ENCODE measurements around the gene RPF1.

Gene RPF1

GRCh38 chr1:84467298-84467697 is 11.8 kb upstream of the RPF1 start:
- Mint-ChIP-seq H3K4me1 (ENCODE audit: low read depth) (no peaks in the 10 kb centered on the region), H3K4me3 (no peak overlapping the region), H3K9me3 (ENCODE audit: low read depth) (no peaks in the 10 kb centered on the region), H3K27me3 (peaks cover 32% of the 10 kb centered on the region), H3K27ac (no peak overlapping the region), H3K36me3 (peaks cover 3% of the 10 kb centered on the region)

- Mint-ChIP-seq H3K9me3 (ENCODE audit: low read depth) (peaks cover 10% of the 10 kb centered on the region), H3K27me3 (peaks cover 35% of the 10 kb centered on the region), H3K36me3 (peaks cover 24% of the 10 kb centered on the region), H3K4me1 (ENCODE audit: low read depth) (peaks cover 16% of the 10 kb centered on the region), H3K27ac (no peak overlapping the region), H3K4me3 (no peak overlapping the region)
Measured at GRCh38 chr1:84476225-84476624, 2.8 kb upstream of the RPF1 start.

GRCh38 chr1:84479998-84480397 is 932 bp downstream of the RPF1 start:
- peaks cover 40% of the 10 kb centered on the region for H3K4me1 Mint-ChIP-seq (ENCODE audit: low read depth)
- peaks cover 10% of the 10 kb centered on the region for H3K9me3 Mint-ChIP-seq (ENCODE audit: low read depth)
- peaks cover 26% of the 10 kb centered on the region for H3K36me3 Mint-ChIP-seq
- peak overlapping the region; percentile 99 for H3K4me3 Mint-ChIP-seq
- H3K27me3 Mint-ChIP-seq: peaks cover 18% of the 10 kb centered on the region
- H3K27ac Mint-ChIP-seq: peak overlapping the region; percentile 99

- peaks cover 44% of the 10 kb centered on the region for H3K4me1 Mint-ChIP-seq (ENCODE audit: low read depth)
- peaks cover 10% of the 10 kb centered on the region for H3K9me3 Mint-ChIP-seq (ENCODE audit: low read depth)
- no peak overlapping the region for H3K27ac Mint-ChIP-seq
- peak overlapping the region; percentile 99 for H3K4me3 Mint-ChIP-seq
- peaks cover 25% of the 10 kb centered on the region for H3K36me3 Mint-ChIP-seq
- peaks cover 16% of the 10 kb centered on the region for H3K27me3 Mint-ChIP-seq
Measured at GRCh38 chr1:84480650-84481049, 1.6 kb downstream of the RPF1 start.

GRCh38 chr1:84481317-84481716 is 2.3 kb downstream of the RPF1 start:
- peaks cover 27% of the 10 kb centered on the region for H3K36me3 Mint-ChIP-seq
- no peak overlapping the region for H3K27ac Mint-ChIP-seq
- H3K4me1 Mint-ChIP-seq (ENCODE audit: low read depth): peaks cover 50% of the 10 kb centered on the region
- peaks cover 10% of the 10 kb centered on the region for H3K9me3 Mint-ChIP-seq (ENCODE audit: low read depth)
- peaks cover 11% of the 10 kb centered on the region for H3K27me3 Mint-ChIP-seq
- H3K4me3 Mint-ChIP-seq: peak overlapping the region; percentile 48

GRCh38 chr1:84488107-84488506 is 9.0 kb downstream of the RPF1 start:
- no peak overlapping the region for H3K4me3 Mint-ChIP-seq
- H3K4me1 Mint-ChIP-seq (ENCODE audit: low read depth): peaks cover 39% of the 10 kb centered on the region
- no peaks in the 10 kb centered on the region for H3K27me3 Mint-ChIP-seq
- no peak overlapping the region for H3K27ac Mint-ChIP-seq
- peaks cover 18% of the 10 kb centered on the region for H3K36me3 Mint-ChIP-seq
- H3K9me3 Mint-ChIP-seq (ENCODE audit: low read depth): no peaks in the 10 kb centered on the region

- peaks cover 15% of the 10 kb centered on the region for H3K36me3 Mint-ChIP-seq
Measured at GRCh38 chr1:84489766-84490165, 10.7 kb downstream of the RPF1 start.

GRCh38 chr1:84492726-84493125 is 13.7 kb downstream of the RPF1 start:
- Mint-ChIP-seq H3K27ac (no peak overlapping the region), H3K4me1 (ENCODE audit: low read depth) (peaks cover 25% of the 10 kb centered on the region), H3K9me3 (ENCODE audit: low read depth) (no peaks in the 10 kb centered on the region), H3K36me3 (peaks cover 9% of the 10 kb centered on the region), H3K4me3 (no peak overlapping the region), H3K27me3 (no peaks in the 10 kb centered on the region)

More at GRCh38 chr1:84489766-84490165, 10.7 kb downstream of the RPF1 start:
- H3K9me3 Mint-ChIP-seq (ENCODE audit: low read depth): no peaks in the 10 kb centered on the region
- H3K4me1 Mint-ChIP-seq (ENCODE audit: low read depth): peaks cover 34% of the 10 kb centered on the region
- H3K4me3 Mint-ChIP-seq: no peak overlapping the region
- no peak overlapping the region for H3K27ac Mint-ChIP-seq
- H3K27me3 Mint-ChIP-seq: no peaks in the 10 kb centered on the region

GRCh38 chr1:84493747-84494146 is 14.7 kb downstream of the RPF1 start:
- Mint-ChIP-seq H3K27ac (peak overlapping the region; percentile 18), H3K27me3 (no peaks in the 10 kb centered on the region), H3K4me1 (ENCODE audit: low read depth) (peaks cover 25% of the 10 kb centered on the region), H3K4me3 (no peak overlapping the region), H3K36me3 (peaks cover 12% of the 10 kb centered on the region), H3K9me3 (ENCODE audit: low read depth) (no peaks in the 10 kb centered on the region)

- H3K4me3 Mint-ChIP-seq: no peak overlapping the region
- peaks cover 9% of the 10 kb centered on the region for H3K36me3 Mint-ChIP-seq
- peaks cover 40% of the 10 kb centered on the region for H3K4me1 Mint-ChIP-seq (ENCODE audit: low read depth)
- H3K9me3 Mint-ChIP-seq (ENCODE audit: low read depth): no peaks in the 10 kb centered on the region
- H3K27me3 Mint-ChIP-seq: no peaks in the 10 kb centered on the region
- no peak overlapping the region for H3K27ac Mint-ChIP-seq
Measured at GRCh38 chr1:84496498-84496897, 17.4 kb downstream of the RPF1 start.

GRCh38 chr1:84497631-84498275 is 18.7 kb downstream of the RPF1 start:
- no peak overlapping the region for H3K4me3 Mint-ChIP-seq
- H3K27ac Mint-ChIP-seq: peak overlapping the region; percentile 55
- H3K4me1 Mint-ChIP-seq (ENCODE audit: low read depth): peaks cover 50% of the 10 kb centered on the region
- H3K27me3 Mint-ChIP-seq: no peaks in the 10 kb centered on the region
- peaks cover 10% of the 10 kb centered on the region for H3K36me3 Mint-ChIP-seq
- H3K9me3 Mint-ChIP-seq (ENCODE audit: low read depth): no peaks in the 10 kb centered on the region

GRCh38 chr1:84502927-84503326 is 23.9 kb downstream of the RPF1 start:
- H3K4me1 Mint-ChIP-seq (ENCODE audit: low read depth): peaks cover 65% of the 10 kb centered on the region
- H3K4me3 Mint-ChIP-seq: peak overlapping the region; percentile 99
- no peaks in the 10 kb centered on the region for H3K27me3 Mint-ChIP-seq
- peaks cover 5% of the 10 kb centered on the region for H3K36me3 Mint-ChIP-seq
- no peak overlapping the region for H3K27ac Mint-ChIP-seq
- H3K9me3 Mint-ChIP-seq (ENCODE audit: low read depth): no peaks in the 10 kb centered on the region

- peaks cover 12% of the 10 kb centered on the region for H3K9me3 Mint-ChIP-seq (ENCODE audit: low read depth)
- peaks cover 61% of the 10 kb centered on the region for H3K4me1 Mint-ChIP-seq (ENCODE audit: low read depth)
- peaks cover 11% of the 10 kb centered on the region for H3K36me3 Mint-ChIP-seq
- peak overlapping the region; percentile 99 for H3K4me3 Mint-ChIP-seq
- no peaks in the 10 kb centered on the region for H3K27me3 Mint-ChIP-seq
- H3K27ac Mint-ChIP-seq: peak overlapping the region; percentile 97
Measured at GRCh38 chr1:84504580-84505492, 25.8 kb downstream of the RPF1 start.

- peaks cover 12% of the 10 kb centered on the region for H3K9me3 Mint-ChIP-seq (ENCODE audit: low read depth)
- no peaks in the 10 kb centered on the region for H3K27me3 Mint-ChIP-seq
- H3K4me3 Mint-ChIP-seq: peak overlapping the region; percentile 99
- H3K36me3 Mint-ChIP-seq: peaks cover 11% of the 10 kb centered on the region
- peak overlapping the region; percentile 97 for H3K27ac Mint-ChIP-seq
- H3K4me1 Mint-ChIP-seq (ENCODE audit: low read depth): peaks cover 55% of the 10 kb centered on the region
Measured at GRCh38 chr1:84505493-84506001, 26.5 kb downstream of the RPF1 start.

All from activated naive CD8-positive, alpha-beta T cell (primary cell).